ENCODE results near the gene MYL2. TPM values are rescaled to one million over a fixed set of nuclear protein-coding genes. Genes with fewer than 3 reads are reported as not detected.

MYL2 gene
- total RNA-seq, 1 donor from 2014 or later, result 140 TPM

DNA sequence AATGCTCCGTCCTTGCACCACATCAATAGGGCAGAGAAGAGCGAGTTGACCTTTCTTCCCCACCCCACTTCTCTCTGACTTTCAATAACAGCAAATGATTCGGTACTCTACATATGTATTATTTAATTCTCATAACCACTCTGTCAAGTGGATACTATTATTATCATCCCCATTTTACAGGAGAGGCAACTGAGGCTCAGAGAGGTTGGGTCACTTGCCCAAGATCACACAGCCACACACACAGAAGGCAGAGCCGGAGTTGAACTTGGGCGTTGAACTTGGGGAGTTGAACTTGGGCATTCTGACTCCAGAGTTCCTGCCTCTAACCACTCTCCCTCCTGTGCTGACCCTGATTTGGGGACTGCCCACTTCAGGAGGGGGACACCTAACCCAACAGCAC is 659 bp downstream of the MYL2 start:
- peaks cover 0 to 23% (median 10%) of the 10 kb centered on the region in 3 donors for H3K4me1 ChIP-seq (ENCODE audit: control insufficient read depth in 3 of 3, insufficient read depth in 3 of 3, low read length in 3 of 3)
- peak overlapping the region; percentile 93 for H3K27ac ChIP-seq (ENCODE audit: low read depth, low read length)
- H3K9ac ChIP-seq (ENCODE audit: low read depth in 1 of 3, low read length in 3 of 3), result peak overlapping the region; percentile 80 to 93 (median 82)
- H3K4me3 ChIP-seq (ENCODE audit: low read length in 3 of 3), result peak overlapping the region; percentile 63 to 88 (median 79)
- H3K36me3 ChIP-seq (ENCODE audit: control insufficient read depth in 3 of 3, insufficient read depth in 3 of 3, low read length in 3 of 3), result peaks cover 3 to 26% (median 16%) of the 10 kb centered on the region in 3 donors
- H3K9me3 ChIP-seq (ENCODE audit: control insufficient read depth in 3 of 3, low read length in 3 of 3), result no peaks in the 10 kb centered on the region
- H3K27me3 ChIP-seq (ENCODE audit: control insufficient read depth in 3 of 3, insufficient read depth in 3 of 3, low read length in 3 of 3), result peaks cover 0 to 8% (median 2%) of the 10 kb centered on the region in 3 donors

DNA sequence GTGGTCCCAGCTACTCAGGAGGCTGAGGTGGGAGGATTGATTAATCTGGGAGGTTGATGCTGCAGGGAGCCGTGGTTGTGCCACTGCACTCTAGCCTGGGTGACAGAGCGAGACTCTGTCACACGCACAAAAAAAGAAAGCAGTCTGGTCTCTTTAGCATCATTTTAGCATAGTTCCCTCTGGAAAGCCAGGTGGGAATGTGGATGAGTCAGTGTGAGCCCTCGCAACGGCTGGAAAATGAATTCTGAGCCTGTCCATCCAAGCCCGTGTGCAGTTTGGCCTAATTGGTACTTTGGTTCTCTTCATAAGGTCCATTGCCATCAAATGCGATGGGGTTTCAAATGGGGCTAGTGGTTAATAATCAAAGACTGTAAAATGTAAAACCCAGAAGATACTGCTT is 2.4 kb downstream of the MYL2 start:
- Histone ChIP-seq H3K27ac (ENCODE audit: low read depth, low read length) (peak overlapping the region; percentile 93), H3K9ac (ENCODE audit: low read depth in 1 of 3, low read length in 3 of 3) (peak overlapping the region; percentile 35 to 93 (median 57)), H3K4me1 (ENCODE audit: control insufficient read depth in 3 of 3, insufficient read depth in 3 of 3, low read length in 3 of 3) (peaks cover 0 to 20% (median 10%) of the 10 kb centered on the region in 3 donors), H3K36me3 (ENCODE audit: control insufficient read depth in 3 of 3, insufficient read depth in 3 of 3, low read length in 3 of 3) (peaks cover 7 to 39% (median 25%) of the 10 kb centered on the region in 3 donors), H3K27me3 (ENCODE audit: control insufficient read depth in 3 of 3, insufficient read depth in 3 of 3, low read length in 3 of 3) (peaks cover 0 to 8% (median 2%) of the 10 kb centered on the region in 3 donors), H3K9me3 (ENCODE audit: control insufficient read depth in 3 of 3, low read length in 3 of 3) (no peaks in the 10 kb centered on the region), H3K4me3 (ENCODE audit: low read length in 3 of 3) (peak overlapping the region; percentile 49 to 88 (median 51))

DNA sequence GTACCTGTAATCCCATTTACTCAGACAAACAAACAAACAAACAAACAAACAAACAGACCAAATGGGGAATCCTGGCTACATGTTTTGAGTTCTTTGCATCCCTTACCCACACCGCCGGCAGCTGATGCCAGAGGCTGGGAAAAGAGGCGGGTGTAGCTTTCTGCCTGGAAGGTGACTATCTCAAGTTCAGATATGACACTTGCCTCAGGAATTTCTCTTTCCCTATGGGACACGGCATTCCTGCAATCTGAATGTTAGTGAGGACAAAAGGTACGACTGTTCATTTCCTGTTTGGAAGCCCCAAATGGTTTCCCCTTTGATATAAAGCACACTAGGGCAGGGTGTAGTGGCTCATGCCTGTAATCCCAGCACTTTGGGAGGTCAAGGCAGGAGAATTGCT is 2.9 kb downstream of the MYL2 start:
- Histone ChIP-seq H3K4me3 (ENCODE audit: low read length in 3 of 3) (peak overlapping the region; percentile 49 to 88 (median 51)), H3K9ac (ENCODE audit: low read depth in 1 of 3, low read length in 3 of 3) (peak overlapping the region in 2 of 3 donors; percentile 35 to 93), H3K36me3 (ENCODE audit: control insufficient read depth in 3 of 3, insufficient read depth in 3 of 3, low read length in 3 of 3) (peaks cover 7 to 42% (median 29%) of the 10 kb centered on the region in 3 donors), H3K9me3 (ENCODE audit: control insufficient read depth in 3 of 3, low read length in 3 of 3) (no peaks in the 10 kb centered on the region), H3K27me3 (ENCODE audit: control insufficient read depth in 3 of 3, insufficient read depth in 3 of 3, low read length in 3 of 3) (peaks cover 0 to 4% (median 2%) of the 10 kb centered on the region in 3 donors), H3K4me1 (ENCODE audit: control insufficient read depth in 3 of 3, insufficient read depth in 3 of 3, low read length in 3 of 3) (peaks cover 0 to 15% (median 10%) of the 10 kb centered on the region in 3 donors), H3K27ac (ENCODE audit: low read depth, low read length) (peak overlapping the region; percentile 93)

DNA sequence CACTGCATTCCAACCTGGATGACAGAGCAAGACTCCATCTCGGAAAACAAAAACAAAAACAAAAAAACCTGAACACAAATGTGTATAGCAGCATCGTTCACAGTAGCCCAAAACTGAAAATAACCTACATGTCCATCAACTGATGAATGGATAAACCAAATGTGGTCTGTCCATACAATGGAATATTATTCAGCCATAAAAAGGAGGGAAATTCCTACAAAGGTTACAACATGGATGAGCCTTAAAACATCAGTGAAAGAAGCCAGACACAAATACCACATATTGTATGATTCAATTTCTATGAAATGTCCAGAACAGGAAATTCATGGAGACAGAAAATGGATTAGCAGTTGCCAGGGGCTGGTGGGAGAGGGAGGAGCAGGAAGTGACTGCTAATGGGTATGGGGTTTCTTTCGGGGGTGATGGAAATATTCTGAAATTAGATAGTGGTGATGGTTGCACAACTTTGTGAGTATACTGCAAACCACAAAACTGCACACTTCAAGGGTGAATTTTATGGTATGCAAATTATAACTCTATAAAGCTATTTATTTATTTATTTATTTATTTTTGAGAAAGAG is 4.0 kb downstream of the MYL2 start:
- Histone ChIP-seq H3K9me3 (ENCODE audit: control insufficient read depth in 3 of 3, low read length in 3 of 3) (no peaks in the 10 kb centered on the region), H3K9ac (ENCODE audit: low read depth in 1 of 3, low read length in 3 of 3) (no peak overlapping the region), H3K36me3 (ENCODE audit: control insufficient read depth in 3 of 3, insufficient read depth in 3 of 3, low read length in 3 of 3) (peaks cover 7 to 44% (median 29%) of the 10 kb centered on the region in 3 donors), H3K4me3 (ENCODE audit: low read length in 3 of 3) (no peak overlapping the region), H3K27me3 (ENCODE audit: control insufficient read depth in 3 of 3, insufficient read depth in 3 of 3, low read length in 3 of 3) (peaks cover 0 to 2% (median 1%) of the 10 kb centered on the region in 3 donors), H3K27ac (ENCODE audit: low read depth, low read length) (peak overlapping the region; percentile 47), H3K4me1 (ENCODE audit: control insufficient read depth in 3 of 3, insufficient read depth in 3 of 3, low read length in 3 of 3) (peaks cover 0 to 10% (median 7%) of the 10 kb centered on the region in 3 donors)

DNA sequence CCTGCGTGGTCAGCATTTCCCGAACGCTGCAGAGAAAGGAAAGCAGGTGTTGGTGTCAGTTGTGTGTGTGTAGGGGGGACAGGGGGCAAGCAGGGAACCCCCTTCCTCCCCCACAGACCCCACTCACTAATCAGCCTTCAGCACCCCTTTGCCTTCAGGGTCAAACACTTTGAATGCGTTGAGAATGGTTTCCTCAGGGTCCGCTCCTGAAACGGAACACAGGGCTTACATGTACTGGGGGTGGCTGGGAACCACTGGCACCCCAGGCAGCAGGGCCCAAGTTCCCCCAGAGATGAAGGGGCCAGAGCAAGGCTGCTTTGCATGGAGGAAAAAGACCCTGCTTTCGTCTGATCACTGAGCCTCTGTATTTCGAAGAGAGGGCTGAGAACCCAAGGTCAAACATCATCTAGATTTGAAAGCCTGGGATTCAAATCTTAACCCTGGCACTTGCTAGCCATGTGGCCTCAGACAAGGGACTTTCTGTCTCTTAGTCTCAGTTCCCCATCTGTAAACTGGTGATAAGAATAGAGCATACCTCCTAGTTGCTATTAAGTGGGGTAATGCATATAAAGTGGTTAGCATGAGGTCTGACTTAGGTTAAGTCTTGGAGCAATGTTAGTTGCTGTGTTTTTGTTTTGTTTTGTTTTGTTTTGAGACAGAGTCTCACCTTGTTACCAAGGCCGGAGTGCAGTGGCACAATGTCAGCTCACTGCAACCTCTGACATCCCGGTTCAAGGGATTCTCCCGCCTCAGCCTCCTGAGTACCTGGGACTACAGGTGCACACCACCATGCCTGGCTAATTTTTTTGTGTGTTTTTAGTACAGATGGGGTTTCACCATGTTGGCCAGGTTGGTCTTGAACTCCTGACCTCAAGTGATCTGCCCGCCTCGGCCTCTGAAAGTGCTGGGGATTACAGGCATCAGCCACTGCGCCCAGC is 7.0 kb downstream of the MYL2 start:
- Histone ChIP-seq H3K9me3 (ENCODE audit: control insufficient read depth in 3 of 3, low read length in 3 of 3) (no peaks in the 10 kb centered on the region), H3K36me3 (ENCODE audit: control insufficient read depth in 3 of 3, insufficient read depth in 3 of 3, low read length in 3 of 3) (peaks cover 6 to 38% (median 28%) of the 10 kb centered on the region in 3 donors), H3K4me3 (ENCODE audit: low read length in 3 of 3) (no peak overlapping the region), H3K27ac (ENCODE audit: low read depth, low read length) (no peak overlapping the region), H3K9ac (ENCODE audit: low read depth in 1 of 3, low read length in 3 of 3) (peak overlapping the region in 1 of 3 donors; percentile 41), H3K4me1 (ENCODE audit: control insufficient read depth in 3 of 3, insufficient read depth in 3 of 3, low read length in 3 of 3) (peaks cover 0 to 6% (median 4%) of the 10 kb centered on the region in 3 donors), H3K27me3 (ENCODE audit: control insufficient read depth in 3 of 3, insufficient read depth in 3 of 3, low read length in 3 of 3) (no peaks in the 10 kb centered on the region)

DNA sequence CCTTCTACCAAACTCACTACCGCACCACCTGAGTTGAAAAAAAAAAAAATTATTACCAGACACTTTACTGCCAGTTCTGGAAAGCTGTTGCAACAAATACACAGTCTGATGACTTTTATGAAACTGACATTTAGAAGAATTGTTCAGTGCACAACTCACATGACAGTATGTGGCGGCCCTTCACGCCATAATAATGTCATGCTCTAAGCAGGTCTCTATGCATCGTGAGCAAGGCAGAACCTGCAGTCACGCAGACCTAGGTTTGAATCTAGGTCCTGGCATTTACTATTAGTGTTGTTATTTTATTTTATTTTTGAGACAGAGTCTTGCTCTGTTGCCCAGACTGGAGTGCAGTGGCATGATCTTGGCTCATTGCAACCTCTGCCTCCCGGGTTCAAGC is 8.1 kb downstream of the MYL2 start:
- Histone ChIP-seq H3K9me3 (ENCODE audit: control insufficient read depth in 3 of 3, low read length in 3 of 3) (no peaks in the 10 kb centered on the region), H3K36me3 (ENCODE audit: control insufficient read depth in 3 of 3, insufficient read depth in 3 of 3, low read length in 3 of 3) (peaks cover 6 to 32% (median 28%) of the 10 kb centered on the region in 3 donors)

DNA sequence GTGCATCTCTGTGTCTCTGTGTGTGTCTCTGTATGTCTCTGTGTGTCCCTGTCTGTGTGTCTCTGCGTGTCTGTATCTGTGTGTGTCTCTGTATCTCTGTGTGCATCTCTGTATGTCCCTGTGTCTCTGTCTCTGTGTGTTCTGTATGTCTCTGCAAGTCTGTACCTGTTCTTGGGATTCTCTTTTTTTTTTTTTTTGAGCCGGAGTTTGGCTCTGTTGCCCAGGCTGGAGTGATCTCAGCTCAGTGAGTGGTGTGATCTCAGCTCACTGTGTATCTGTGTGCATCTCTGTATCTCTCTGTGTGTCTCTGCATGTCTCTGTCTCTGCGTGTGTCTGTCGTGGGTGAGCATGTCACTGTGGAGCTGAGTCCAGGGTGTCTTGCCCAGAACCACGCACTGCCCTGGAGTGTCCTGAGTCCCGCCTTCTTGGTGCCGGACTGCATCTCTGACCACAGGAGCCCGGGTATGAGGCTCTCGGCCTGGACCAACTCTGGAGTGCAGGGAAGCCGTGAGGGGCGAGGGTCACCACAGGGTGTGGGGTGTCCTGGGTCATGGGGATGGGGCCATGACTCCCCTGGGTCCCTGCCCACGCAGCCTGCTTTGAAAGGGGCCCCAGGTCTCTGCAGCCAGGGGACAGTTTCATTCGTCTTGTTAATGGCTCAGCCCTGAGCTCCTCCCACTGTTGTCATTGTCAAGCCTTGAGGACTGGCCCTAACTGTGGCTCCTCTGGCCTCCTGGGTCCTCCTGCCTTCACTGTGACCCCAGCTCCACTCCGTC is 11.8 kb downstream of the MYL2 start:
- Histone ChIP-seq H3K27me3 (ENCODE audit: control insufficient read depth in 3 of 3, insufficient read depth in 3 of 3, low read length in 3 of 3) (no peaks in the 10 kb centered on the region), H3K9ac (ENCODE audit: low read depth in 1 of 3, low read length in 3 of 3) (no peak overlapping the region), H3K27ac (ENCODE audit: low read depth, low read length) (no peak overlapping the region), H3K9me3 (ENCODE audit: control insufficient read depth in 3 of 3, low read length in 3 of 3) (no peaks in the 10 kb centered on the region), H3K4me1 (ENCODE audit: control insufficient read depth in 3 of 3, insufficient read depth in 3 of 3, low read length in 3 of 3) (peaks cover 0 to 23% (median 0%) of the 10 kb centered on the region in 3 donors), H3K36me3 (ENCODE audit: control insufficient read depth in 3 of 3, insufficient read depth in 3 of 3, low read length in 3 of 3) (peaks cover 5 to 21% (median 17%) of the 10 kb centered on the region in 3 donors), H3K4me3 (ENCODE audit: low read length in 3 of 3) (no peak overlapping the region)

More for the DNA sequence above, 8.1 kb downstream of the MYL2 start:
- Histone ChIP-seq H3K27me3 (ENCODE audit: control insufficient read depth in 3 of 3, insufficient read depth in 3 of 3, low read length in 3 of 3) (no peaks in the 10 kb centered on the region), H3K9ac (ENCODE audit: low read depth in 1 of 3, low read length in 3 of 3) (no peak overlapping the region), H3K27ac (ENCODE audit: low read depth, low read length) (no peak overlapping the region), H3K4me1 (ENCODE audit: control insufficient read depth in 3 of 3, insufficient read depth in 3 of 3, low read length in 3 of 3) (peaks cover 0 to 14% (median 0%) of the 10 kb centered on the region in 3 donors), H3K4me3 (ENCODE audit: low read length in 3 of 3) (no peak overlapping the region)

DNA sequence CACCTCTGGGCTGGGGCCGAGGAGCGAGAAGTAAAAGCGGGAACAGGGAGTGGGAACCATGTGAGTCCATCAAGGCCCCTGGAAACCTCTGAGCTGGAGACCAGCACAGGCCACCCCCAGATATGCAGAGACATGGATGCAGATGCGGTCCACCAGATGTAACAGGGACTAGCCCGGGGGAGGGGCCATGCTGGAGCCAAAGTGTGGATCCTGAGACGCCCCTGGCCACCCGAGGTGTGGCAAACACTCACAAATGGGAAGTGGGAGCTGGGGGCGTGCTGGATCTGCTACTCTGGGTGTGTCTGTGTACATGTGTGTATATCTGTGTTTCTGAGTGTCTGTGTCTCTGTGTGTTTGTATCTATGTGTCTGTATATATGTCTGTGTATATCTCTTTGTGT is 12.8 kb downstream of the MYL2 start:
- no peak overlapping the region for H3K9ac ChIP-seq (ENCODE audit: low read depth in 1 of 3, low read length in 3 of 3)
- peak overlapping the region; percentile 52 for H3K27ac ChIP-seq (ENCODE audit: low read depth, low read length)

DNA sequence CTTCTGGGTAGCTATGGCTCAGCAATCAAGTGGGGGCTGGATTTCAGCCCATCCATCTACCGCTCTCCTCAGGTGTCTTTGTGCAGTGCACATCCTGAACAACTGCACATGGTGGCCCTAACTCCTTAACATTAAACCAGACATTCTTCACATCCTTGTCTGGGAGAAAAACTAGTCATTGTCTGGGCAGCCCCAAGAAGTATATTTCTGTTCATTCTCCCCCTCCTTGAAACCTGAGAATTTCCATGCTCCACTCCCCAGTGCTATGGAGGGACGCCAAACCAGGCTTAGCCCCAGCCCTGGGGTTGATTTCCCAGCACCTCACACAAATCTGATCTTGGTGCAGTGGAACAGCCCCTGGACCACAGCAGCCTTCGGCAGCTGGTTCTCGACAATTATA is 13.4 kb downstream of the MYL2 start:
- Histone ChIP-seq H3K36me3 (ENCODE audit: control insufficient read depth in 3 of 3, insufficient read depth in 3 of 3, low read length in 3 of 3) (peaks cover 2 to 13% (median 8%) of the 10 kb centered on the region in 3 donors), H3K4me3 (ENCODE audit: low read length in 3 of 3) (no peak overlapping the region), H3K9ac (ENCODE audit: low read depth in 1 of 3, low read length in 3 of 3) (no peak overlapping the region), H3K27me3 (ENCODE audit: control insufficient read depth in 3 of 3, insufficient read depth in 3 of 3, low read length in 3 of 3) (no peaks in the 10 kb centered on the region), H3K4me1 (ENCODE audit: control insufficient read depth in 3 of 3, insufficient read depth in 3 of 3, low read length in 3 of 3) (peaks cover 0 to 23% (median 0%) of the 10 kb centered on the region in 3 donors), H3K9me3 (ENCODE audit: control insufficient read depth in 3 of 3, low read length in 3 of 3) (no peaks in the 10 kb centered on the region), H3K27ac (ENCODE audit: low read depth, low read length) (peak overlapping the region; percentile 52)

More for the DNA sequence above, 12.8 kb downstream of the MYL2 start:
- peaks cover 0 to 23% (median 0%) of the 10 kb centered on the region in 3 donors for H3K4me1 ChIP-seq (ENCODE audit: control insufficient read depth in 3 of 3, insufficient read depth in 3 of 3, low read length in 3 of 3)
- no peaks in the 10 kb centered on the region for H3K9me3 ChIP-seq (ENCODE audit: control insufficient read depth in 3 of 3, low read length in 3 of 3)
- peaks cover 2 to 13% (median 8%) of the 10 kb centered on the region in 3 donors for H3K36me3 ChIP-seq (ENCODE audit: control insufficient read depth in 3 of 3, insufficient read depth in 3 of 3, low read length in 3 of 3)
- H3K27me3 ChIP-seq (ENCODE audit: control insufficient read depth in 3 of 3, insufficient read depth in 3 of 3, low read length in 3 of 3), result no peaks in the 10 kb centered on the region
- no peak overlapping the region for H3K4me3 ChIP-seq (ENCODE audit: low read length in 3 of 3)
